Activated CD8-positive, alpha-beta T cell treated with anti-CD3 and anti-CD28 coated beads, Interleukin-2, amount 10 ng/mL, durations not matched to agents 7 days and 5 days (primary cell): Measurements from ENCODE around the gene KCNJ18. TPM values are rescaled to one million over a fixed set of nuclear protein-coding genes. Genes with fewer than 3 reads are reported as not detected.
"Not testable (repeated sequence)": the region's sequence is repeated elsewhere in the genome, so short reads cannot be mapped to it uniquely, and the experiment has no call there.

Source experiments
- ATAC-seq: fragments of 150-1000 bp; cut with Tn5 transposase; one replicate; pipeline ENCODE4 v1.10.0; 2021; ENCODE audit warnings: moderate library complexity
- CTCF ChIA-PET: fragments of 350-600 bp; sonication (Branson Sonifier 250); formaldehyde crosslinking; loops from one replicate; lab custom pipeline; 2021; ENCODE audit warnings: antibody characterized with exemption; lab: Charles Lee
- POLR2A ChIA-PET: fragments of 350-600 bp; sonication (Branson Sonifier 250); formaldehyde crosslinking; loops from one replicate; lab custom pipeline; 2021; ENCODE audit warnings: antibody characterized with exemption; lab: Charles Lee
- DNase-seq: peaks from one replicate; pipeline ENCODE4 v3.0.0-alpha.2; 2020
- H3K27ac Mint-ChIP-seq: one replicate; pipeline ENCODE4 v1.8.0; 2021; ENCODE audit warnings: mild to moderate bottlenecking, mixed read lengths
- H3K27me3 Mint-ChIP-seq: one replicate; pipeline ENCODE4 v1.8.0; 2021; ENCODE audit warnings: low read depth, mixed read lengths
- H3K36me3 Mint-ChIP-seq: one replicate; pipeline ENCODE4 v1.8.0; 2021; ENCODE audit warnings: low read depth, mixed read lengths
- H3K4me1 Mint-ChIP-seq: one replicate; pipeline ENCODE4 v1.8.0; 2021; ENCODE audit warnings: low read depth, mixed read lengths
- H3K4me3 Mint-ChIP-seq: one replicate; pipeline ENCODE4 v1.8.0; 2021; ENCODE audit warnings: mild to moderate bottlenecking, mixed read lengths
- H3K9me3 Mint-ChIP-seq: one replicate; pipeline ENCODE4 v1.8.0; 2022; ENCODE audit warnings: mixed read lengths; ENCODE audit not compliant: insufficient read depth
- total RNA-seq, 2 experiments: library from RNA; stranded (reverse); gene quantifications; one replicate each; pipeline ENCODE4 v1.2.3, GENCODE V29; 2021

KCNJ18 gene
- total RNA-seq, 2 experiments from 2014 or later: not detected

- DNase-seq, H3K36me3 Mint-ChIP-seq, ATAC-seq, CTCF ChIA-PET, H3K9me3 Mint-ChIP-seq, H3K4me1 Mint-ChIP-seq, POLR2A ChIA-PET, H3K4me3 Mint-ChIP-seq, H3K27ac Mint-ChIP-seq, H3K27me3 Mint-ChIP-seq: not testable (repeated sequence)
Measured at GRCh38 chr17:21746415-21746814, 54.1 kb downstream of the KCNJ18 start.

GRCh38 chr17:21747195-21747915 is 55.0 kb downstream of the KCNJ18 start:
- H3K9me3 Mint-ChIP-seq, ATAC-seq, CTCF ChIA-PET, DNase-seq, H3K4me3 Mint-ChIP-seq, H3K27me3 Mint-ChIP-seq, H3K27ac Mint-ChIP-seq, POLR2A ChIA-PET, H3K4me1 Mint-ChIP-seq, H3K36me3 Mint-ChIP-seq: not testable (repeated sequence)

- H3K27me3 Mint-ChIP-seq, H3K9me3 Mint-ChIP-seq, H3K4me3 Mint-ChIP-seq, ATAC-seq, POLR2A ChIA-PET, H3K27ac Mint-ChIP-seq, DNase-seq, CTCF ChIA-PET, H3K36me3 Mint-ChIP-seq, H3K4me1 Mint-ChIP-seq: not testable (repeated sequence)
Measured at GRCh38 chr17:21748686-21749085, 56.4 kb downstream of the KCNJ18 start.

GRCh38 chr17:21749696-21750531 is 57.6 kb downstream of the KCNJ18 start:
- H3K4me3 Mint-ChIP-seq, DNase-seq, H3K27me3 Mint-ChIP-seq, ATAC-seq, H3K27ac Mint-ChIP-seq, POLR2A ChIA-PET, H3K9me3 Mint-ChIP-seq, CTCF ChIA-PET, H3K4me1 Mint-ChIP-seq, H3K36me3 Mint-ChIP-seq: not testable (repeated sequence)

- not testable (repeated sequence) for ATAC-seq, H3K27me3 Mint-ChIP-seq
Measured at GRCh38 chr17:21751111-21751510, 58.8 kb downstream of the KCNJ18 start.

More at GRCh38 chr17:21751111-21751510, 58.8 kb downstream of the KCNJ18 start:
- DNase-seq, POLR2A ChIA-PET, H3K36me3 Mint-ChIP-seq, H3K4me1 Mint-ChIP-seq, H3K9me3 Mint-ChIP-seq, H3K27ac Mint-ChIP-seq, CTCF ChIA-PET, H3K4me3 Mint-ChIP-seq: not testable (repeated sequence)
